ENCODE measurements around the gene RTL3.

Gene RTL3

GRCh38 chrX:78618987-78619386, 40.1 kb downstream of the RTL3 start:
- no peak for DNase-seq (ENCODE audit: low read depth)

- DNase-seq (ENCODE audit: low read depth) = no peak
These were observed 44.9 kb downstream of the RTL3 start for GRCh38 chrX:78614264-78614663.
